Stimulated activated CD8-positive, alpha-beta memory T cell treated with anti-CD3 and anti-CD28 coated beads, Interleukin-7, amount 100 ng/mL, for 48 hours (primary cell): ENCODE results near the gene DISC1.

Source experiments
- DNase-seq, 2 donors: peaks; one replicate each; pipeline ENCODE4 v3.0.0-alpha.2; 2020; ENCODE audit warnings: low read depth in 1 of 2; ENCODE audit errors: extremely low read depth in 1 of 2

Gene DISC1

DNA sequence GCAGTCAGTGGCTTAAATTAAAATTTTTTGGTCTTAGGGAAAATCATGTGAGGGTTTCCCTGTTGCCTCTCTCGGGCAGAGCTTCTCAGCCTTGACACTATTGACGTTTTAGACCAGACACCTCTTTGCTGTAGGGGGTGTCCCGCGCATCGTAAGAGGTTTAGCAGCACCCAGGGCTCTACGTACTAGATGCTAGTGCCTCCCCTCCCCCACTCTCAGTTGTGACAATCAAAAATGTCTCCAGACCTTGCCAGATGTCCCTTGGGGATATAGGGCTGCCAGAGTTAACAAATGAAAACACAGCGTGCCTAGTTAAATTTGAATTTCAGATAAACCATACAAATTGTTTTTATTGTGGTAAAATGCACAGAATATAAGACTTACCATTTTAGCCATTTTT, 293.3 kb downstream of the DISC1 start:
- peak in 1 of 2 donors; percentile 3 for DNase-seq

- DNase-seq, result no peak
Observed at GRCh38 chr1:231921646-231922345, 295.2 kb downstream of the DISC1 start.

GRCh38 chr1:231923491-231924041, 297.0 kb downstream of the DISC1 start:
- no peak for DNase-seq

- no peak for DNase-seq
Observed at GRCh38 chr1:231924180-231924579, 297.6 kb downstream of the DISC1 start.

DNA sequence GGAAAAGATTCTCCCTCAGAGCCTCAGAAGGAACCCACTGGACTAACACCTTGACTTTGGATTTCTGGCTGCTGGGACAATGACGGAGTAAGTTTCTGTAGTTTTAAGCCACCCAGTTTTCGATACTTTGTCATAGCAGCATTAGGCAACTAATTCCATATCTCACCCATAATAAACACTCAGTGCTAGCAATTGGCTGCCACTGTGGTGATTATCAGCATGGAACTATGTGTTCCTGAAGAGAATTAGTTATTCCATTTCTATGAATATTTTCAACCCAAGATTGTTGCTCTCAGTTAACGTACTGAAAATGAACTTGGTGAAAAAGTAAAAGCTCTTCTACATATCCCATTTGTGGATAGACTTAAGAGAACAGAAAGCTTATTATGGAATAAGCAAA, 299.3 kb downstream of the DISC1 start:
- DNase-seq, result no peak

DNA sequence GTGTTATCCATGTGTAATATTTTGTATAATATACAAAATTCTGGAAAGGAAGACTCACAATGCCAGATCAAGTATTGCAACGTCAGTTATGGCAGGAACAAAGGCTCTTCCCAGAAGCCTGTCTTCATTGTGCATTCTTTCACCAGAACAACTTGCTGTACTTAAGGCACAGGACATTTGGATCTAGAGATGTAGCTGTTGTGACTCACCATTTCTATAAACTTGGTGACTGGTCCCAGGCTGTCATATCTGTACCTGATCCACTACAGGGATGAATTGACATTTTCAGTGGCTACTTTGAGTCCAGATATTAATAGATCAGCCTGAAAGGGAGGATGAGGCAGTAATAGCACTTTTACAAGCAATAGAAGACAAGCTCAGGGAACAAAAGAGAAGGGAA, 299.8 kb downstream of the DISC1 start:
- no peak for DNase-seq

DNA sequence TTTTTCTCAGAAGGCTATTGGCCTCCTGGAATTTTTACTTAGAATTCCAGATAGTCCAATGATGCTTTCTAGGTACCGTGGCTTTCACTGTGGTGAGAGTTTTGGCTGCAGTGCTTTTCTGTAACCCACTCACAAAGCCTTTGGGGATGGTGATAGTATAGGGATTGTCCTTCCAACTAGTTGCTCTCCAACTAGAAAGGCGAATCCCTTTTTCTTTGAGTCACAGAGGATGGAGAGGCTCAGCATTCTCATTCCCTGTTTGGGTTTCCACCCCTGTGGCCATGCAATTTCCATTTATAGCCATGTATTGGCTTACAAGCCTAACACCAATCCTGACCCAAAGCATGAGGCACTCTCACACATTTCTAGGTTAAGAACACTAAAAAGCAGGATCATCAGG, 300.3 kb downstream of the DISC1 start:
- no peak for DNase-seq

GRCh38 chr1:231927431-231927830, 300.8 kb downstream of the DISC1 start:
- DNase-seq, result no peak

DNA sequence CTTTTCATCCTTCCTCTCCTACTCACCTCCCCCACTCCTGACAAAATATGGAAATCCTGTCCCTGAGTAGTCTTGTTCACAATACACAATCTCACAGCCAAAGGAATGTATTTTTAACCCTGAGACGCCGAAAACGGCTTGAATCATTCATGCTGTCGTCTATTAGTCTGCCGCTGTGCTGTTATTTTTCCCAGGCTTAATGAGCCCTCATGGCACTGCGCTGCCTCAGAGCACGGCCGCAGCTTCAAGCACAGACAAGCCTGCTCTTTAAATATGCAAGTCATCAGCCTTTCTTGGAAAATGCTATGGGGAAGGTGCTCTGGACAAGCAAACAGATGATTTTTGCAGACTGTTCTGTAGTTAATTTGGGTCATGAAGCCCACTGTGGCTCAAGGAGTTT, 302.7 kb downstream of the DISC1 start:
- no peak for DNase-seq

DNA sequence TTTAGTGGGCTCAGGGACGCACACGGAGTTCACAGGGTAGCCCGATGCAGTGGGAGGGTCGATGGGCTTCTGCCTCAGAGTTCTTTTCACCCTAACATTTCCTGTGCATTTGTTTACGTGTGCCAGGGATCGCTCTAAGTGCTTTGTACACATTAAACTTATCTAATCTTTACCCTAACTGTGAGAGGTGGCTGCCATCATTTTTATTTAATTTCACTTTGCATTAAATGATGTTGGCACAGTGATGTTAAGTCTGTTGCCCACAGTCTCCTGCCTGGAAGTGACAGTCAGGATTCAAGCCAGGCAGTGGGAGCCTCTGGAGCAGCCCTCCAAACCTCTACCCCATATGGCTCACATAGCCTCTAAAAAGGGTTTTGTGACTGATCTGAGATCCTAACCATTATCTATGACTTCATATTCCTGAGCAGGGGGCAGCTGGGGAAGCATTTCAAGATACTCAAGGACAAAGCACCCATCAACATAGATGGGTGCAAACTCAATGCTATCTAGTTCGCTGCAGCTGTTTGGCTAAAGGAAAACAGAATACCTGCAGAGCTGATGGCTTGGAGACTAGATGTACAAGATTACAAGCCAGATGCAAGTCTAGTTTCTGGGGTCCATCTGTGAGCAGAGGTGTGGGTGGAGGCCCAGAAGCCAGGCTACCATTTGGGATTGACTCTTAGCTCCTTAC, 303.8 kb downstream of the DISC1 start:
- DNase-seq, result no peak

- no peak for DNase-seq
Observed at GRCh38 chr1:231931146-231931545, 304.6 kb downstream of the DISC1 start.

DNA sequence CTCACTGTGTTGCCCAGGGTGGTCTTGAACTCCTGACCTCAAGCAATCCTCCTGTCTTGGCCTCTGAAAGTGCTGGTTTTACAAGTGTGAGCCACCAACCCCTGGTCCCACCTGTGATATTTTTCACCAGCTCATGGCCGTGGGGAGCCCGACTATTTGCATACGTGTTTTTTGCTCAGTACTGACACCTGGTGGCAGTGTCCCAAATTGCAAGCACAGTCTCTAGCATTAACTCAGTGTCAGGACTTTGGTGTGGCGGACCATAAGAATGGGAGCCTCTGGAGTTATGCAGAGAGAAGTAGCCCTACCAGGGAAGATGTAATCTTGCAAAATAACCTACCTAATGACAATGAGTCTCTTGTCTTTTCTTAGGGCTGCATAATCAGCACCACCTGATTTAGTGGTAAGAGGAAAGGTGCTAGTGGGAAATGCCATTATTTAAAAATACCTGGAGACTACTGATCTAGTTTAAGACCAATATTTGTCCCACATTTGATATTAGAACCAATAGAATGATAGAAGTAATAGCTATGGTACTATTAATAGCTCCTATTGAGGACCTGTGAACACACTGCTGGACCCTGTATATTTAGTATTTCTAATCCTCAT, 305.4 kb downstream of the DISC1 start:
- DNase-seq, result peak in 1 of 2 donors; percentile 29

GRCh38 chr1:231933711-231934626, 307.4 kb downstream of the DISC1 start:
- no peak for DNase-seq

DNA sequence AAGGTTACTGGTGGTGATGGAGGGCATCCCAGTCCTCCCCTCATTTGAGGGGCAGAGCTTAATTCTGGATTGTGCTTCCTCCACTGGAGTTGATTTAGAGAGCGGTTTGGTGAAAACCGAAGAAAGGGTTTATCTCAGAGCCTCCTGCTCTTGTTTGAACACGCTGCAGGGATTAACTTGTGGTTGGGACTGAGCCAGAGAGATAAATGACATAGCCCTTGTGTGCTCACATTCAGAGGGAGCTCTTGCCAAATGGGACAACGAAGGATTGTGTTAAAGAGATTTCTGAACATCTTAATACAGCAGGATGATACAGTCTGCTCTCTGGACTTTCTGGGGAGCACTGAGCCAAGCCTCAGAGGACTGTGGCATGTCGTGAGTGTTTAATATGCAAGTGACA, 308.2 kb downstream of the DISC1 start:
- DNase-seq, result no peak

DNA sequence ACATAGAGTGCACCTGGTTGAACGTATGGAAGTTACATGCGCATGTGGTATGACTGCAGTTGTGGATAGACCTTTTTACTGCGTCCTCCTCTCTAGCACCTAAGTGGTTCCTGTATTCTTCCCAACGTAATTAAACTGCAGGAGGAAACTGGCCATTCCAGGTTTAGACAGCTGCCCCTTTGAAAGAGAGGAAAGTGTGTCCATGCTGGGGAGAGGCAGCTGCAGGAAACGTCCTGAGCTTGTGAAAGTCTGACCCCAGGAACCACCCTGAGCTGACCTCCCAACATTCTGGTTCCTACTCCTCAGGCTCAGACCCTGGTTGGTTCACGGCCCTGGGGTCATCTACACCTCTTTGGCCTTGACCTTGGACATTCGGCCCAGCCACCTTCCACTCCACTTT, 309.3 kb downstream of the DISC1 start:
- no peak for DNase-seq

- DNase-seq, result no peak
Observed at GRCh38 chr1:231936983-231937775, 310.6 kb downstream of the DISC1 start.

GRCh38 chr1:231938211-231938610, 311.6 kb downstream of the DISC1 start:
- DNase-seq, result no peak

DNA sequence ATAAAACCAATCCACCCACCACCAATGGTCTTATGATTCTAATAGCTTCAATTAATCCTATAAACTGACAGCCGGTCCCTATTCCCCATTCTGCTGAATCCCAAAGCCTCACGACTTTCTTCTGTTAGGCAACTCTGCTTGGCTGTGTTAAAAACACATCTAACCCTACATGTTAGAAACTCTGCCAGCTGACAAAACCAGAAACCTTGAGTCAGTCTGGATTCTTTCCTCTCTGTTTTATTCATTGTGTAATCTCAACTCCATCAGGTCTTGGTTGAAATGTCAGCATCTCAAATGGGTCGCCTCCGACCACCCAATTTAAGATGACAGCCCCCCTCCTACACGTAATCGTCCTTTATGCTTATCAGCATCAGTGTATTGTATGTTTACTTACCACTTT, 312.1 kb downstream of the DISC1 start:
- no peak for DNase-seq

DNA sequence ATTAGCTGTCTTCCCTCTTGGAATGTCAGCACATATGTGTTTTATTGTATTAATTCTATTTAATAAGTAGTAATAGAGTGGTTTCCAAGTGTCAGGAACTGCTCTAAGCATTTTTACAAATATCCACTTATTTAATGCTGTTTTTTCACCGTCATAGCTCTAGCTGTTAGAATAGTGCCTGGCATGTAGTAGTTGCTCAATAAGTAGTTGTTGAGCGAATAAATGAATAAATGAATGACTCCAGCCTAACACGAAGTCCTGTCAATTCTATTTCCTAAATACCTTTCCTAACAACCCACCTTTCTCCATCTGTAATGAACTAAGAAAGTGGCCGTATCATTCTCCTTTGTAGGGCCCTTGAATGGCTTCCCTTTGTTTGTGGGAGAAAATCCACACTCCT, 312.5 kb downstream of the DISC1 start:
- DNase-seq, result no peak

GRCh38 chr1:231940116-231940515, 313.5 kb downstream of the DISC1 start:
- no peak for DNase-seq
